Omental fat pad (tissue), 4 donors: Measurements from ENCODE around the gene SYPL1. TPM values are rescaled to one million over a fixed set of nuclear protein-coding genes. Genes with fewer than 3 reads are reported as not detected.

Experiments used
- ATAC-seq: fragments of 150-250 bp; one replicate; pipeline ENCODE4 v1.9.1; 2016; ENCODE audit warnings: mild to moderate bottlenecking, moderate library complexity; ENCODE audit not compliant: low FRiP score
- DNase-seq: peaks from one replicate; pipeline ENCODE4 v3.0.0-alpha.2; 2019; ENCODE audit warnings: low spot score
- total RNA-seq, 4 donors: library from RNA; depleted of rRNA; stranded (reverse); fragments of >200 nt; gene quantifications; one replicate each; pipeline ENCODE4 v1.1.0, GENCODE V29; 2016
- TF ChIP-seq, protein P1 (sequence below), 3 donors: fragments of 450-650 bp; IDR thresholded peaks; one replicate each; pipeline ENCODE4 v1.5.1; 2016 to 2017; ENCODE audit warnings: antibody characterized with exemption in 3 of 3, mild to moderate bottlenecking in 3 of 3, moderate library complexity in 2 of 3

The SYPL1 gene
- total RNA-seq, 4 donors from 2014 or later = 61.5 to 120 (median 70.6) TPM

DNA sequence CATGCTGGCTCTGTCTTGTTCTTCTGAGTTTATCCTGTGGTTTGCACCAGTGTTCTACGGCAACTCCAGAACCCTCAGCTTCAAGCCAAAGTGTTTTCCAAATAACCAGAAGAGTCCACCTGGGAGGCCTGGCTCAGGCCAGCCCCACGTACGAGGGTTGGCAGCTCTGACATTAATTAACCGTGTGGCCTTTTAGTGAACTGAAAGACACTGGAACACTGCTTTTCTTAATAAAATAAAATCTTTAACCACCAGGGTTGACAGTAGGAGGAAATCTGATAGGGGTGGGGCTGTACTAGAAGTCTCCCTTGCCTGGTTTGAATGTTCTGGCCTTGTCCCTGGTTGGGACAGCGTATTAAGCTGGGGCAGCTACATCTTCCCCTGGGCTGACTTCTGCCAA lies 64.9 kb downstream of the SYPL1 start:
- ATAC-seq = no peak
- TF ChIP-seq, protein P1, sequence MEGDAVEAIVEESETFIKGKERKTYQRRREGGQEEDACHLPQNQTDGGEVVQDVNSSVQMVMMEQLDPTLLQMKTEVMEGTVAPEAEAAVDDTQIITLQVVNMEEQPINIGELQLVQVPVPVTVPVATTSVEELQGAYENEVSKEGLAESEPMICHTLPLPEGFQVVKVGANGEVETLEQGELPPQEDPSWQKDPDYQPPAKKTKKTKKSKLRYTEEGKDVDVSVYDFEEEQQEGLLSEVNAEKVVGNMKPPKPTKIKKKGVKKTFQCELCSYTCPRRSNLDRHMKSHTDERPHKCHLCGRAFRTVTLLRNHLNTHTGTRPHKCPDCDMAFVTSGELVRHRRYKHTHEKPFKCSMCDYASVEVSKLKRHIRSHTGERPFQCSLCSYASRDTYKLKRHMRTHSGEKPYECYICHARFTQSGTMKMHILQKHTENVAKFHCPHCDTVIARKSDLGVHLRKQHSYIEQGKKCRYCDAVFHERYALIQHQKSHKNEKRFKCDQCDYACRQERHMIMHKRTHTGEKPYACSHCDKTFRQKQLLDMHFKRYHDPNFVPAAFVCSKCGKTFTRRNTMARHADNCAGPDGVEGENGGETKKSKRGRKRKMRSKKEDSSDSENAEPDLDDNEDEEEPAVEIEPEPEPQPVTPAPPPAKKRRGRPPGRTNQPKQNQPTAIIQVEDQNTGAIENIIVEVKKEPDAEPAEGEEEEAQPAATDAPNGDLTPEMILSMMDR (IDR thresholded peaks at IDR 0.05) = no peak
- DNase-seq = no peak

- DNase-seq = no peak
- ATAC-seq = no peak
Observed at GRCh38 chr7:106045586-106045985, 66.5 kb downstream of the SYPL1 start.

GRCh38 chr7:106045139-106045538 lies 67.0 kb downstream of the SYPL1 start:
- ATAC-seq = no peak
- DNase-seq = no peak
- TF ChIP-seq, protein P1 (IDR thresholded peaks at IDR 0.05) = no peak

More at GRCh38 chr7:106045586-106045985, 66.5 kb downstream of the SYPL1 start:
- TF ChIP-seq, protein P1 (IDR thresholded peaks at IDR 0.05) = no peak

GRCh38 chr7:106042196-106042611 lies 69.9 kb downstream of the SYPL1 start:
- TF ChIP-seq, protein P1 (IDR thresholded peaks at IDR 0.05) = no peak
- DNase-seq (no peak), ATAC-seq (no peak)

DNA sequence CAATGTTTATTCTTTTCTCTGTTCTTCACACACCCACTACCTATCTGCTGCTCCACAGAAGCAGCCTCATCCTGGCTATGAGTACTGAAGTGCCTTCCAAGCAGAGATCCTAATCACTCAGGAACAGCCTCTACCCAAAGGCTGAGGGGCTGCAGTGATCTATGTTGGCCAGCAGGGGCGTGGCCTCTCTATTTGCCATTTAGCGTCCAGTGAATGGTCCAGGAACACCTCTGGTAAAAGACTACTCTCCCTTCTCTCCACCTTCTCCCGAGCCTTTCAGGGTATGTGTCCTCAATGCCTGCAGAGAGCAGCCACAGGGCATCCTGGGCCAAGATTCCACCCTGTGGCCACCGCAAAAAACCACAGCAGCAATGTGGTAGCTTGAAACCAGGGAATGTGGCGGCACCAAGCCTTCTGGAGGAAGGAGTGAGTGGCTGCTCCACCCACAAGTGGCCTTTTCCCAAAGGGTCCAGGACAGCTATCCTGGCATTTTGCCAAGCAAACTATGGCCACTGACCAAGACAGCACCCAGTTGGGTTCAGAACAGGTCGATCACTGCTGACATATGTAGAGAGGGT lies 70.9 kb downstream of the SYPL1 start:
- DNase-seq = no peak
- ATAC-seq = no peak
- TF ChIP-seq, protein P1 (IDR thresholded peaks at IDR 0.05) = no peak

Other genes starting within 250 kb of the SYPL1 start
- 10 to 100 TPM; 10.6 to 19.5 (median 12.2) TPM for gene ATXN7L1, start 235.7 kb downstream of the SYPL1 start, total RNA-seq
- 10 to 100 TPM in 1 of 4 donors, 1 to 10 TPM in 3; 6.6 to 11.6 (median 8.9) TPM for gene CDHR3, start 149.0 kb downstream of the SYPL1 start, total RNA-seq
- gene NAMPT, start 172.7 kb upstream of the SYPL1 start, total RNA-seq = 1,000 to 10,000 TPM in 2 of 4 donors, 100 to 1,000 TPM in 2; 636 to 2,401 (median 1,222) TPM